ENCODE data around the gene ARHGEF28. TPM values are rescaled to one million over a fixed set of nuclear protein-coding genes. Genes with fewer than 3 reads are reported as not detected.

Gene ARHGEF28
- total and polyA plus RNA-seq, 9 of the 15 experiments (the other 6 are each of a cell fraction or from before 2014, with no cell fraction given) = 0.27 TPM; not detected in 8

DNA sequence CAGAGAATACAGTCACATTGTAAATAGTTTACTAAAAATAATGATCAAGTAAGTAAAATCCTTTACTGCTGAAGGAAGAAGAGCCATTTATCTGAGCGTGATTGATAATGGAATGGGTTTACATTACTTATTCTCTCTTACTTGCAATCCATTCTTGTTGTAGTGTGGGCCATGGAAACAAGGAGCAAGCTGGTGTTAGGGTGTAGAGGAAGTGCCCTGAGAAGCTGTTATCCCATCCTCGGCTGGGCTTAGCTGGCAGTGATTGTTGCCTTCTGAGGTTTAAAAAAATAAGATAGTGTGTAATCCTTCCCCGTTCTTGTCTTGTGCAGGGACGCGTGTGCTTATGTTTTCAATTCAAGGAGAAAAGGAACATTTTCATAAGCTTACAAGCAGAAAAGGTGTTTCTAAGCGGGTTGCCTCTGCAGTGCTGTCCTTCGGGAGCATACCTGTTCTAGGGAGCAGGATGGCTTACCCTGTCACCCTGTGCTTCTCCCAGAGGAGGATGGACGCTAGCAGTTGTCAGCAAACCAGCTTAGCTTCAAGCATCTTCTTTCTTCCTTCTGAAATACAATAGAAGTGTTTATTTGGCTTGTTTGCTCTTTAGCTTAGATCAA lies 188.3 kb downstream of the ARHGEF28 start:
- no peak overlapping the region for H3K4me2 ChIP-seq (ENCODE audit: insufficient read depth, low read length)
- no TSS peak for BruUV-seq (replicated peaks)

More for the DNA sequence above, 188.3 kb downstream of the ARHGEF28 start:
- H3K4me1 ChIP-seq (replicated peaks in 1 of 2; ENCODE audit: control insufficient read depth in 2 of 2, insufficient read depth in 2 of 2, low read length in 2 of 2) = no peaks in the 10 kb centered on the region
- no peaks in the 10 kb centered on the region for H3K79me2 ChIP-seq (ENCODE audit: control insufficient read depth, insufficient read depth, low read length)
- H2AFZ ChIP-seq (ENCODE audit: low read depth, low read length) = no peak overlapping the region
- FAIRE-seq (peak; percentile 15), DNase-seq (ENCODE audit: extremely low read depth in 1 of 4, low spot score in 3 of 4) (no peak), ATAC-seq (no peak)
- POLR2A ChIA-PET = interaction anchor here (0.8 kb wide), 1 partner anchor 14 kb away, joined by 3 read pairs; no protein-coding TSS in a partner anchor
- H3K9me1 ChIP-seq (ENCODE audit: control insufficient read depth, insufficient read depth, low read length) = no peaks in the 10 kb centered on the region
- in situ Hi-C loops (cut with MboI) = no loop called here
- intact Hi-C loops (cut with micrococcal nuclease) = no loop called here
- peaks cover 16 to 20% of the 10 kb centered on the region in 2 experiments for H3K27me3 ChIP-seq (ENCODE audit: control insufficient read depth in 2 of 2, insufficient read depth in 2 of 2, low read length in 2 of 2)
- H3K4me3 ChIP-seq = no peak overlapping the region
- no peaks in the 10 kb centered on the region for H3K9me3 ChIP-seq (replicated peaks; ENCODE audit: control insufficient read depth, insufficient read depth, low read depth, low read length)
- no peak overlapping the region for H3K27ac ChIP-seq (ENCODE audit: extremely low read depth, low read depth, low read length)
- no peak overlapping the region for H3K9ac ChIP-seq (ENCODE audit: insufficient read depth in 1 of 2, low read depth in 2 of 2, low read length in 2 of 2)
- WGBS (ENCODE audit: insufficient coverage, low coverage, missing lambda C conversion rate) = 0% methylated on average over 8 of the region's 8 CpGs
- H4K20me1 ChIP-seq (replicated peaks; ENCODE audit: control insufficient read depth, insufficient read depth, low read length) = no peaks in the 10 kb centered on the region
- no peaks in the 10 kb centered on the region for H3K36me3 ChIP-seq (ENCODE audit: control insufficient read depth, insufficient read depth, low read length)
- CTCF ChIA-PET (ENCODE audit: low intra/inter-chr PET ratio) = no interaction called here
- TF ChIP-seq PML (IDR thresholded peaks at IDR 0.05; ENCODE audit: low read length) = no peak
- TF ChIP-seq DNMT1 (IDR thresholded peaks at IDR 0.05) = no peak
- TF ChIP-seq, protein P1, sequence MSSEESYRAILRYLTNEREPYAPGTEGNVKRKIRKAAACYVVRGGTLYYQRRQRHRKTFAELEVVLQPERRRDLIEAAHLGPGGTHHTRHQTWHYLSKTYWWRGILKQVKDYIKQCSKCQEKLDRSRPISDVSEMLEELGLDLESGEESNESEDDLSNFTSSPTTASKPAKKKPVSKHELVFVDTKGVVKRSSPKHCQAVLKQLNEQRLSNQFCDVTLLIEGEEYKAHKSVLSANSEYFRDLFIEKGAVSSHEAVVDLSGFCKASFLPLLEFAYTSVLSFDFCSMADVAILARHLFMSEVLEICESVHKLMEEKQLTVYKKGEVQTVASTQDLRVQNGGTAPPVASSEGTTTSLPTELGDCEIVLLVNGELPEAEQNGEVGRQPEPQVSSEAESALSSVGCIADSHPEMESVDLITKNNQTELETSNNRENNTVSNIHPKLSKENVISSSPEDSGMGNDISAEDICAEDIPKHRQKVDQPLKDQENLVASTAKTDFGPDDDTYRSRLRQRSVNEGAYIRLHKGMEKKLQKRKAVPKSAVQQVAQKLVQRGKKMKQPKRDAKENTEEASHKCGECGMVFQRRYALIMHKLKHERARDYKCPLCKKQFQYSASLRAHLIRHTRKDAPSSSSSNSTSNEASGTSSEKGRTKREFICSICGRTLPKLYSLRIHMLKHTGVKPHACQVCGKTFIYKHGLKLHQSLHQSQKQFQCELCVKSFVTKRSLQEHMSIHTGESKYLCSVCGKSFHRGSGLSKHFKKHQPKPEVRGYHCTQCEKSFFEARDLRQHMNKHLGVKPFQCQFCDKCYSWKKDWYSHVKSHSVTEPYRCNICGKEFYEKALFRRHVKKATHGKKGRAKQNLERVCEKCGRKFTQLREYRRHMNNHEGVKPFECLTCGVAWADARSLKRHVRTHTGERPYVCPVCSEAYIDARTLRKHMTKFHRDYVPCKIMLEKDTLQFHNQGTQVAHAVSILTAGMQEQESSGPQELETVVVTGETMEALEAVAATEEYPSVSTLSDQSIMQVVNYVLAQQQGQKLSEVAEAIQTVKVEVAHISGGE (CRISPR knock-in tag; IDR thresholded peaks at IDR 0.05) = no peak
- TF ChIP-seq CHD2 (IDR thresholded peaks at IDR 0.05; ENCODE audit: low read depth, low read length) = no peak
- no peak for TF ChIP-seq HOXB6 (CRISPR knock-in tag; IDR thresholded peaks at IDR 0.05; ENCODE audit: borderline replicate concordance)
- TF ChIP-seq NUFIP1 (IDR thresholded peaks at IDR 0.05; ENCODE audit: partially characterized antibody) = no peak
- TF ChIP-seq, protein P2, sequence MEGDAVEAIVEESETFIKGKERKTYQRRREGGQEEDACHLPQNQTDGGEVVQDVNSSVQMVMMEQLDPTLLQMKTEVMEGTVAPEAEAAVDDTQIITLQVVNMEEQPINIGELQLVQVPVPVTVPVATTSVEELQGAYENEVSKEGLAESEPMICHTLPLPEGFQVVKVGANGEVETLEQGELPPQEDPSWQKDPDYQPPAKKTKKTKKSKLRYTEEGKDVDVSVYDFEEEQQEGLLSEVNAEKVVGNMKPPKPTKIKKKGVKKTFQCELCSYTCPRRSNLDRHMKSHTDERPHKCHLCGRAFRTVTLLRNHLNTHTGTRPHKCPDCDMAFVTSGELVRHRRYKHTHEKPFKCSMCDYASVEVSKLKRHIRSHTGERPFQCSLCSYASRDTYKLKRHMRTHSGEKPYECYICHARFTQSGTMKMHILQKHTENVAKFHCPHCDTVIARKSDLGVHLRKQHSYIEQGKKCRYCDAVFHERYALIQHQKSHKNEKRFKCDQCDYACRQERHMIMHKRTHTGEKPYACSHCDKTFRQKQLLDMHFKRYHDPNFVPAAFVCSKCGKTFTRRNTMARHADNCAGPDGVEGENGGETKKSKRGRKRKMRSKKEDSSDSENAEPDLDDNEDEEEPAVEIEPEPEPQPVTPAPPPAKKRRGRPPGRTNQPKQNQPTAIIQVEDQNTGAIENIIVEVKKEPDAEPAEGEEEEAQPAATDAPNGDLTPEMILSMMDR (IDR thresholded peaks at IDR 0.05 in 2 of 3, conservative IDR thresholded peaks at IDR 0.05 in 1 of 3; ENCODE audit: insufficient read depth in 2 of 3, low read depth in 1 of 3, low read length in 3 of 3) = no peak
- TF ChIP-seq RBBP5 (IDR thresholded peaks at IDR 0.05; ENCODE audit: borderline replicate concordance, insufficient read depth, low read length, poor library complexity, severe bottlenecking) = no peak
